CD4-positive, alpha-beta T cell treated with Interleukin-4 for 4 hours (primary cell): ENCODE measurements around the gene MRPL21.

ENCODE experiments used
- DNase-seq: peaks from one replicate; pipeline ENCODE4 v3.0.0-alpha.2; 2020

The MRPL21 gene

DNA sequence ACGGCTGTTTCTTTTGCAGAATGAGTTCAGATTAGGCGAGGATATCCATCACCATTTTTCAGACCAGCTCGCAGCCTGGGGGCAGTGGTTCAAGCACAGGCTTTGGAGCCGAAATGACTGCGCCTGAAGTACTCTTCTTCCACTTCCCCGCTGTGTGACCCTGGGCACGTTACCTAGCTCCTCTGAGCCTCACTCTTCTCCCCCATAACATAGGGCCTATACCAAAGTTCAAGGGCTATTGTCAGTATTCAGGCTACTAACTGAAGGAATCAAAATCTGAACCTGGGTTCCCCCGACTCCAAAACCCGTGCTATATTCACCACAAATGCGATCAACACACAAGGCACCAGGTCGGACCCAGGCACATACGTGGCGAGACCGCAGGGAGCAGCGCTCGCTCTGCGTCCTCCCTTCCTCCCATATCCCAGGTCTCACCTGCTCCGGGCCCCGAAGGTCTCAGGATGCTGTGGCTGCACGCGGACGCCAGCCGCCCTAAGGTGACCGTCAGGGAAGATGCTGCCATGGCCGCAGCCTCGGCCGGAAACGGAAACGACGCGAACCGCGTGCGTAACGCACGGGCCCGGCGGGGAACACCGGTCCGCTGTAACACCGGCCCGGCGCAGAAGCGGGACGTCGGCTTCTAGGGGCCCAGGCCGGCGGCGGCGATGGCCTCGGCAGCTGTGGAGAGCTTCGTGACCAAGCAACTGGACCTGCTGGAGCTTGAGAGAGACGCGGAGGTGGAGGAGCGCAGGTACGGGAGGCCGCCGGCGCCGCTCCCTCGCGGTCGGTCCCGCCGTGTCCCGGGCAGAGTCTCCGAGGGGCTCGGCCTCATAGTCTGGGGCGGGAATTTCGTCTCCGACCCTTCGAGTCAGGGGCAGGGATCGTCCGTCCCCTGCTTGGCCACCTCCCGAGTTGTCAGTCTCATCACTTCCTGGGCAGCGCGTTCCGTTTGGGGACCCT is at the start of gene MRPL21, which contains the start of gene IGHMBP2:
TSS of gene MRPL21 (minus strand) at position 545 of the 960 bp plus-strand sequence. CDS start at position 523, 22 bp downstream.
TSS of gene IGHMBP2 (plus strand) at position 604 of the 960 bp plus-strand sequence. CDS start at position 666, 62 bp downstream.
- DNase-seq: peak; percentile 75

DNA sequence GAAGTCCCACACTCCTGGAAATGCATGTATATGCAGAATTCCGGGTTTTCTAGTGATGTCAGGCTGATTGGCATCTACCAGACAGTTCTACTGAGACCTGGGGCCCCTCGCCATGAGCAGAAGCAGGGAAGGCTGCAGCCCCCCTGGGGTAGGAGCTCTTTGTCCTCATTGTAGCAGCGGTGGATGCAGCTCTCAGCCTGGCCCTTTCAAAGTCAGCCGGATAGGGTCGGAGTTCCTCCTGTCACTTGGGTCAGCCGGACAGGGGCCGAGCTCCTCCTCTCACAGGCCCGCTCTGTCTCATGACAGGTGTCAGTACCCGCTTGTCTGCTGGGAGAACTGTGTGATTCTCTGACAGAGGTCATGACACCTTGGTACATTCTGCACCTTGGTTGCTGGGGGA is 47.1 kb upstream of the MRPL21 start:
- no peak for DNase-seq

- no peak for DNase-seq
These were observed 46.6 kb upstream of the MRPL21 start for GRCh38 chr11:68950270-68950669.

GRCh38 chr11:68948935-68949334 is 45.3 kb upstream of the MRPL21 start:
- no peak for DNase-seq

DNA sequence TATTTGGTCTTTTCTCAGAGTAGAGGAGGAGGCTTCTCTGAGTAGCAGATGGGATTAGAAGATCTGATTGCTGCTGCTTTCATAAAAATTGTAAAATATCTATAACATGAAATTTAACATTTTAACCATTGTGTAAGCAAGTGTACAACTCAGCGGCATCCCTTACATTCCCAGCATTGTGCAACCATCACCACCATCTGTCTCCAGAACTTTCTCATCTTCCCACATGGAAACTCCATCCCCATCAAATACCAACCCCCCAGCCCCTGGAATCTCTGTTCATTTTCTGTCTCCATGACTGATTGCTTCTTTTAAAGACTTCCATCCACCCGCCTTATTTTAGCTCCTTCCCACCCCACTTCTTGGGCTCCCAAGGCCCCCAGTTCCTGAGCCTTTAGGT is 44.9 kb upstream of the MRPL21 start:
- no peak for DNase-seq

DNA sequence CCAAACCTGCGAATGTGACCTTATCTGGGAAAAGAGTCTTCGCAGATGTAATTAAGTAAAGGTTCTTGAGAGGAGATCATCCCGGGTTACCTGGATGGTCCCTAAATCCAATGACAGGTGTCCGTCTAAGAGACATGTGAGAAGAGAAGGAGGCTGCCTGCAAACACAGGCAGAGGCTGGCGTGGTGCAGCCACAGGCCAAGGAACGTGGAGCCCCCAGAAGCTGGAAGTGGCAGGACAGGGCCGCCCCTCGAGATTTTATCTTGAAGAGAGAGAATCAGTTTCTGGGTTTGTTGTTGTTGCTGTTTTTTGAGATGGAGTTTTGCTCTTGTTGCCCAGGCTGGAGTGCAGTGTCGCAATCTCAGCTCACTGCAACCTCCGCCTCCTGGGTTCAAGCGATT is 43.5 kb upstream of the MRPL21 start:
- no peak for DNase-seq

- no peak for DNase-seq
These were observed 42.9 kb upstream of the MRPL21 start for GRCh38 chr11:68946416-68947090.

DNA sequence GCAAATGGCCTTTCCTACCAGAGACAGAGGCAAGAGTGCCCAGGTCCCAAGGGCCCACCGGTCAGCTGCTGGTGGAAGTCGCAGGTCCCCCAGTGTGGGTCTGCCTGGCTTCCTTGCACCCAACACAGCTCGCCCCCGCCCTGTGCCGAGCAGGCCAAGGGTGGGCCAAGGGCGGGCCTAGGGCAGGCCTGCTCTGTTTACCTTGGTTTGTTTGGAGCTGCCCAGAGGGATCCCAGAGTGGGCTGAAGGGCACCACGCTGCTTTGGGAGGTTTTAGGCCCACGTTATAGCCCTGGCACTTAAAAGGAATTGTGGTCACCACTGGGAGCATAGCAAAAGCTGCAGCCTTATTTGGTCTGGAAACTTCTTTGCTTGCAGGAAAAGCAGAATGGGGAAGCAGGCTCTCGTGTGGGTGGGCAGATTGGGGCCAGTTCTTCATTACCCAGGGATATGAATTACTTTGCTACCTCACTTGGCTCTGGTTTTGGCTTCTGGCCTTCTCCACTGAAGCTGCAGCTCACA is 39.2 kb upstream of the MRPL21 start:
- no peak for DNase-seq

DNA sequence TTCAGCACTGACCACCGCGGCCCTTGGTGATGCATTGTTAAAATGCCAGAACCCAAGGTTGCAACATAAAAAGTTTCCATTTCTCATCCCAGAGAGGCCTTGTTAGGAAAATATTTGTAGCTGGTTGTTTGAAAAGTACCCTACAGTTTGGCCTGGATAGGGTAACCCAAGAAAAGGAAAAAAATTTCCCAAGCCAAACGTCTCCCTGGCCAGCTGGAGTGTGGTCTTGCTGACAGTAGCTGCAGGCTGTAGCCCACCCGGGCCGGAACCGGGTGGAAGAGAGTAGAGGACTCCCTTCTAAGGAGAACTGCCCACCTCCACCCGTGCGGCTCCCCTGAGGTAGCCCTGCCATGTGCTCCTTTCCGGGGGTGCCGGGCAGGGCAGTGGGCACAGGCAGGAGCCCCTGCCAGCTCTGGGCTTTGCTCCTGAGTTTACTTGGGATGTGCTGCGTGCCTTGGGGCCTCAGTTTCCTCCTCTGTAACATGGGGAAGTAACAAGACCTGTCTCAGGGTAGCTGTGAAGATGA is 38.5 kb upstream of the MRPL21 start:
- no peak for DNase-seq

DNA sequence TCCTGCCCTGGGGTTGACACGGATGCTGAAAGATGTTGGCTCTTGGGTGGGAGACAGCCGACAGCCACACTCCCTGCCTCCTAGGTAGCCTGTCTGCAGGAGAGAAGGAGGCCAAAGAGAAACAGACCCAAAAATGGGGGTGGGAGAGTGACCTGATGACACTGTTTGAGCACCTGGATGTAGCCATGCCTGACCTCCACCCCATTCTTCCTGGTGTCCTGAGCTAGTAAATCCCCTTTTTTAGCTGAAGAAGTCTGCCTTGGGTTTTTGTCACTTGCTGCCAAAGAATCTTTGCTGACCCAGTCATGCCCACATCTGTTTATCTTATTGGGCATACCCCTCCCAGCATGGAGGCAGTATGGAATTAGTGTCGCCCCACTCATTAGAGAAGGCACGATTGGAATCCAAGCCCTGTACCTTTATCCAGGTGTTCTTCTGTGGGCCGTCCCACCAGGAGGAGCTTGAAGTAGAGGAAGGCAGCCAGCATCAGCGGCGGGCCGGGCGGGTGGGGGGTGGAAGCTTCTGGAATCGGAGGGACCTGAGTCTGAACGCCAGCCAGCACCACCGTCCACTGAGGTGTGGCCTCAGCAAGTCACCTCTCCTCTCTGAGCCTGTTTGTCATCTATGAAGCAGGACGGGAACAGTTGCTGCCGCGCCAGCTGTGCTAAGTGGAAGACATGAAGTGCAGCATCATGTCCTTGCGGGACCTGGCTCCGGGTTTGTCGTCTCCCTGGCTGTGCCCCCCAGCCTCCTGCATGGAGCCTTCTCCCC is 37.9 kb upstream of the MRPL21 start:
- no peak for DNase-seq

GRCh38 chr11:68940651-68941323 is 37.2 kb upstream of the MRPL21 start:
- no peak for DNase-seq

DNA sequence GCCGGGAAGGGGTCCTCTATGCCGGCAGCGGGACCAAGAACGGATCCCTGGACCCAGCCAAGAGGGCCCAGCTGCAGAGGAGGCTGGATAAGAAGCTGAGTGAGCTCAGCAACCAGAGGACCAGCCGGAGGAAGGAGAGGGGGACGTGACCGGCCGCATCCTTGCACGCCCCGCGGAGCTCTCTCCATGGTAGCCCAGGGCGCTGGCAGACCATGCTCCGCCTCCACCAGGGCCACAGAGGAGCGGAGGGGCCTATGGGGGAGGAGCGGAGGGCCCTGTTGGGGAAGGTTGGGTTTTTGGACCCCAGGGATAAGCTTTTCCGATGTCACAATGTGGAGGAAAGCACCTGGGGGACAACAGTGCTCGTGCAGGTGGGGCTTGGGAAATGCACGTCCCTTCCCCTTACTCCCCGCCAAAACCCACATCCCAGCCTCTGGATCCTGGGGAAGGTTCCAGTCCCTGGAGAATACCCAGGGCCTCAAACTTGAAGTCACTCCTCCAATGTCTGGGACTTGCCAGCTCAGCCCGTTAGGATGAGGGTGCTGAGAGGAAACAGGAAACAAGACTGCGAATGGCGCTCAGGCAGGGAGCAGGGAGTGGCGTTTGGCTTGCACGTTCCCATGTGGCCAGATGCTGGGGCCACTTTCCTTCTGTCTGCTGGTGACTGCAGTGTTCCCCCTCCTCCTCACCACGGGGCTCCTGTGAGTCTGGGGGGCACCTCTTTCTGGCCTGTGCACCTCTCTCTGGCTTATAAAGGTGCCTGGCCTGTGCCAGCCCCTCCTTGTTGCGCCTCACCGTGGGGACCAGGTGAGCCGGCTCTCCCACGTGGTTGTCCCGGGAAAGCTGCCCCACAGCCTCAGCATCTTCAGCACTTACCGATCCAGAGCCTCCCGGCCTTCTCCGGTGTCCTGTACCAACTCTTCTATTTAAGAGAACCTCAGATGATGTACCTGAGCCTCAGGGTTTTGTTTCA is 36.2 kb upstream of the MRPL21 start:
- DNase-seq: no peak

- DNase-seq: no peak
These were observed 35.4 kb upstream of the MRPL21 start for GRCh38 chr11:68938816-68939582.

DNA sequence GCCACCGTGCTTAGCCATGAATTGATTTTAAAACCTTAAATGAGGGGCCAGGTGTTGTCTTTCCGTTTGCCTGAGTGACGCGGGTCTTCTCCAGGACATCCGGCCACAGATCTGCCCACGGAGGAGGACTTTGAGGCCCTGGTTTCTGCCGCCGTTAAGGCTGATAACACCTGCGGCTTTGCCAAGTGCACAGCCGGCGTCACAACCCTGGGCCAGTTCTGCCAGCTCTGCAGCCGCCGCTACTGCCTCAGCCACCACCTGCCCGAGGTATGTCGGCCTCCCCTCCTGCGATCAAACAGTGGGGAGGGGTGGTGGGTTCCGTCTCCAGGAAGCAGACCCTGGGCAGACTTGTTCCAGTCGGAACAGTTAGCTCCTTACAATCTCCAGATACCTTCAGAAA is 34.5 kb upstream of the MRPL21 start:
- DNase-seq: no peak

DNA sequence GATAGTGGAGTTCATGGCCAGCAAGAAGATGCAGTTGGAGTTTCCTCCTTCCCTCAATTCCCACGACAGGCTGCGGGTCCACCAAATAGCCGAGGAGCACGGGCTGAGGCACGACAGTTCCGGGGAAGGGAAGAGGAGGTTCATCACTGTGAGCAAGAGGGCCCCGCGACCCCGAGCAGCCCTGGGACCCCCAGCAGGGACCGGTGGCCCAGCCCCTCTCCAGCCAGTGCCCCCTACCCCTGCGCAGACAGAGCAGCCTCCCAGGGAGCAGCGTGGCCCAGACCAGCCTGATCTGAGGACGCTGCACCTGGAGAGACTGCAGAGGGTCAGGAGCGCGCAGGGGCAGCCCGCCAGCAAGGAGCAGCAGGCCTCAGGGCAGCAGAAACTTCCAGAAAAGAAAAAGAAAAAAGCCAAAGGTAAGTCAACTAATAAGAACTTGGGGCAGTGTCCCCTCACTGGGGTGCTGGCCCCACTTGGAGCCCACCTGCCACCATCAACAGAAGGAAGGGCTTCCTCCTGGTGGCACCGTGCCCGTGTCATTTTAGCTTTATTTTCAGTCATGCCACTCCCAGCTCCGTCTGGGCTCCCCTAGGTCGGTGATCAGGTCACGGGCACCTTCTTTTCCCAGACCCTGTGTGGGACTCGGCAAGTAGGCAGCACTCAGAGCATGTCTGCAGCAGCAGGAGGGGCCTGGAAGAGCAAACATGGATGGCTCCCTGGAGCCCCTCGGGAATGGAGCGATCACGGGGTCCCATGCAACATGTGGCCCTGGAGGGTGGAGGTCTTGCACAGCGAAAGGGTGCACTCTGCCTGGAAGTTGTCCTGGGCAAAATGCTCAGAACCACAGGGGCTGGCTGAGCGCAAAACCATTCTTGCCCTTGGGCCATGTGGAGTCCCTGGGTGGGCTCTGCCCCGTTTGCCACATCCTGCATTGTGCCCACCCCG is 33.3 kb upstream of the MRPL21 start:
- DNase-seq: no peak

DNA sequence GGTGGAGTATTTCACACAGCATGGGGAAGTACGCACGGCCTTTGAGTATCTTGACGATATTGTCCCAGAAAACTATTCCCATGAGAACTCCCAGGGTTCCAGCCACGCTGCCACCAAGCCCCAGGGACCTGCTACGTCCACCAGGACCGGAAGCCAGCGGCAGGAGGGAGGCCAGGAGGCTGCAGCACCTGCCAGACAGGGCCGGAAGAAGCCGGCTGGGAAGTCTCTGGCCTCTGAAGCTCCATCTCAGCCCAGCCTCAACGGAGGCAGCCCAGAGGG is 32.7 kb upstream of the MRPL21 start:
- no peak for DNase-seq

DNA sequence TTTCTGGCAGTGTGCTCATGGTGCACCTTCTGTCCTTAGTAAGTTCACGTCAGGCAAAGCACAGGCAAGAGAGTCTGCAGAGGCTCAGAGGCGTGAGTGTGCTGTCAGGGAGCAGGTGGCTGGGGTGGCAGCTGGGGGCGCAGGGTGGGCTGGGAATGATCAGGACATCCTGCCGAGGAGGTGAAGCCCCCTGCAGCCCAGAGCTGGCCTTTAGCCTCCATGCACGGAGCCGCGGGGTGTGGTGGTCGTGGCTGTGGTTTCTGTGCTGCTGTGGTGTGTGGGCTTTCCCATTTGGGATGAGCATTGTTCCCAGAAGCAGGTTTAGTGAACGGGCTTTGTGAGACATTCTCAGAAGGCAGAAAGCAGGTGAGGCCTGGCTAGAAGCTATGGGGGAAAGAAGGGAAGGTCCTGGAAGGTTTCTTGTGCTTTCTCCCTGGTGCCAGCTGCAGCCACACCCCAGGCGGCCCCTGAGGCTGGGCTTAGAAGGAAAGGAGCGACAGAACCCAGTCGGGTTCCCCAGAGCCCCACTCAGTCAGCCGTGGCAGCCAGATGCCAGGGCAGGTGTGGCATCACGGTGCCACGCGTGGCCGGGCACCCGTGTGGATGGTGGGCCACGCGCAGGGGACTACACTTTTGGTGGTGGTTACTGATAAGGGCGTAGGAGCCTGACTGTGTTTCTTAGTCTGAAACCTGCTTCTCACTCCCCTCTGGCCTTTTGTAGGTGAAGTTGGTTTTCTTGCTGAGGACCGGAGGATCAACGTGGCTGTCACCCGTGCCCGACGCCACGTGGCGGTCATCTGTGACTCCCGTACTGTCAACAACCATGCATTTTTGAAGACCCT is 32.1 kb upstream of the MRPL21 start:
- DNase-seq: no peak

DNA sequence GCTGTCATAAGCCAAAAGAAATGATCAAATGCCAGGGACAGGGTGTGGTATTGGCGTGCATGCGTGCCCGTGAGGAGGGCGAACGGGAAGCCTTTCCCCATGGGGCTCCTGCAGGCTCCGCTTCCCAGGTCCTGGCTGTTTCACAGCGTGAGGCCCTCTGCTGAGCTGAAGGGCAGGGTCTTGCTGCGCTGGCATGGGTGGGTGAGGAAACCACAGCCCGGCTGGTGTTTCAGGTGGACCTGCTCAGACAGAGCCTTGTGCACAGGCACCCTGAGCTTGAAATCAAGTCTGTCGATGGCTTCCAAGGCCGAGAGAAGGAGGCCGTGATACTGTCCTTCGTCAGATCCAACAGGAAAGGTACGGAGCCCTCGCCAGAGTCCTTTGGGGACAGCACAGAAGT is 31.4 kb upstream of the MRPL21 start:
- DNase-seq: no peak
